HCT116 (cell line): Measurements from ENCODE around the gene PCDHGB3. TPM values are rescaled to one million over a fixed set of nuclear protein-coding genes. Genes with fewer than 3 reads are reported as not detected.

ENCODE experiments used
- ATAC-seq: fragments of 200-7000 bp; cut with Tn5 transposase; 2 replicates; pipeline ENCODE4 v1.9.1; 2020; ENCODE audit warnings: mild to moderate bottlenecking, moderate library complexity
- BruUV-seq: library from RNA; stranded (reverse); fragments of 400-500 nt; replicated peaks from 2 replicates; lab custom pipeline; 2021; lab: Mats Ljungman, UMichigan
- CTCF ChIA-PET: fragments of 300-600 bp; sonication (Branson Sonifier 250); formaldehyde crosslinking; loops from one replicate; lab custom pipeline; 2021; ENCODE audit warnings: antibody characterized with exemption; lab: Charles Lee
- POLR2A ChIA-PET: fragments of 300-600, 350-600 bp; sonication (Branson Sonifier 250); formaldehyde crosslinking; loops from one replicate; lab custom pipeline; 2021; ENCODE audit warnings: antibody characterized with exemption; lab: Charles Lee
- RAD21 ChIA-PET, 2 experiments: fragments of 300-600 bp; sonication (Branson Sonifier 250); formaldehyde crosslinking; loops; one replicate each; lab custom pipeline; 2023; ENCODE audit warnings: low total read pairs in 2 of 2; ENCODE audit not compliant: uncharacterized antibody in 2 of 2, unreplicated experiment in 2 of 2, low non-redundant PET in 1 of 2; lab: Charles Lee
- DNase-seq: peaks from one replicate; pipeline ENCODE4 v3.0.0-alpha.2; 2010; ENCODE audit warnings: low read depth, low spot score
- H2AFZ ChIP-seq: fragments of 200-600 bp; shearing (Covaris generic), sonication (generic); 2 replicates; pipeline ENCODE4 v1.6.1; 2017; ENCODE audit warnings: low read depth, mixed run types, mixed read lengths, antibody characterized with exemption, low read length; ENCODE audit not compliant: poor library complexity, severe bottlenecking
- H3K27ac ChIP-seq: 2 replicates; pipeline ENCODE4 v1.5.1; 2012; ENCODE audit warnings: low read depth, low read length
- H3K27me3 ChIP-seq: fragments of 200-600 bp; sonication (generic); 2 replicates; pipeline ENCODE4 v1.6.1; 2016; ENCODE audit warnings: mixed run types, low read length, mixed read lengths; ENCODE audit not compliant: insufficient read depth
- H3K36me3 ChIP-seq, 2 experiments: fragments of 200-500 bp in 1 of 2; fragments of 200-600 bp in 1 of 2; sonication (Bioruptor generic) in 1 of 2; sonication (generic) in 1 of 2; 2 replicates each; pipeline versions ENCODE4 v1.5.1 to v1.6.1; 2014 to 2016; ENCODE audit warnings: low read length in 2 of 2, inconsistent platforms in 1 of 2, mixed read lengths in 1 of 2, mixed run types in 1 of 2; ENCODE audit not compliant: insufficient read depth in 2 of 2, control insufficient read depth in 1 of 2
- H3K4me1 ChIP-seq, 2 experiments: fragments of 200-600 bp in 1 of 2; sonication (generic) in 1 of 2; 2 replicates each; pipeline versions ENCODE4 v1.5.1 to v1.6.1; 2012 to 2017; ENCODE audit warnings: low read length in 2 of 2, inconsistent platforms in 1 of 2, mild to moderate bottlenecking in 1 of 2, mixed read lengths in 1 of 2, mixed run types in 1 of 2, moderate library complexity in 1 of 2; ENCODE audit not compliant: insufficient read depth in 2 of 2, control insufficient read depth in 1 of 2
- H3K4me2 ChIP-seq: fragments of 200-600 bp; sonication (generic); 2 replicates; pipeline ENCODE4 v1.6.1; 2017; ENCODE audit warnings: mixed run types, low read length, mixed read lengths
- H3K4me3 ChIP-seq, 2 experiments: fragments of 200-600 bp in 1 of 2; sonication (generic) in 1 of 2; replicated peaks in 1 of 2; 2 replicates each; pipeline ENCODE4 v1.5.1; 2011 to 2016; ENCODE audit warnings: low read length in 2 of 2, control low read depth in 1 of 2, low read depth in 1 of 2, mild to moderate bottlenecking in 1 of 2, mixed read lengths in 1 of 2, mixed run types in 1 of 2
- H3K79me2 ChIP-seq: fragments of 200-600 bp; sonication (generic); 2 replicates; pipeline ENCODE4 v1.6.1; 2017; ENCODE audit warnings: mild to moderate bottlenecking, mixed run types, low read length, moderate library complexity, mixed read lengths; ENCODE audit not compliant: insufficient read depth
- H3K9ac ChIP-seq: fragments of 200-600 bp; sonication (generic); 2 replicates; pipeline ENCODE4 v1.6.1; 2016; ENCODE audit warnings: low read length, mixed read lengths
- H3K9me2 ChIP-seq: fragments of 200-600 bp; sonication (generic), shearing (Covaris generic); 2 replicates; pipeline ENCODE4 v1.6.1; 2017; ENCODE audit warnings: mixed run types, mild to moderate bottlenecking, moderate library complexity; ENCODE audit not compliant: insufficient read depth
- H3K9me3 ChIP-seq, 2 experiments: fragments of 200-500 bp in 1 of 2; fragments of 200-600 bp in 1 of 2; sonication (Bioruptor generic) in 1 of 2; sonication (generic) in 1 of 2; 2 replicates each; pipeline ENCODE4 v1.6.1; 2014 to 2017; ENCODE audit warnings: low read length in 2 of 2, mixed read lengths in 2 of 2, inconsistent platforms in 1 of 2, low read depth in 1 of 2, mild to moderate bottlenecking in 1 of 2, mixed run types in 1 of 2, moderate library complexity in 1 of 2; ENCODE audit not compliant: control insufficient read depth in 1 of 2, insufficient read depth in 1 of 2
- H4K20me1 ChIP-seq: fragments of 200-600 bp; sonication (generic), shearing (Covaris generic); 2 replicates; pipeline ENCODE4 v1.6.1; 2017; ENCODE audit warnings: mixed run types, mild to moderate bottlenecking, moderate library complexity; ENCODE audit not compliant: insufficient read depth
- CBX3 ChIP-seq: IDR thresholded peaks from 2 replicates; pipeline ENCODE4 v1.6.1; 2012; ENCODE audit warnings: low read depth
- CEBPB ChIP-seq: IDR thresholded peaks from 2 replicates; pipeline ENCODE4 v1.6.1; 2012; ENCODE audit warnings: low read depth
- CTCF ChIP-seq, 3 experiments: fragments of 200-600 bp in 1 of 3; sonication (generic) in 1 of 3; IDR thresholded peaks in 2 of 3; conservative IDR thresholded peaks in 1 of 3; 2 replicates each; pipeline ENCODE4 v1.5.1; 2012 to 2017; ENCODE audit warnings: low read depth in 2 of 3, low read length in 2 of 3, antibody characterized with exemption in 1 of 3, borderline replicate concordance in 1 of 3, control low read depth in 1 of 3, mild to moderate bottlenecking in 1 of 3, mixed read lengths in 1 of 3, mixed run types in 1 of 3, moderate library complexity in 1 of 3; ENCODE audit not compliant: insufficient read depth in 1 of 3
- EGR1 ChIP-seq: IDR thresholded peaks from 2 replicates; pipeline ENCODE4 v1.6.1; 2012; ENCODE audit warnings: low read depth
- ELF1 ChIP-seq: IDR thresholded peaks from 2 replicates; pipeline ENCODE4 v1.6.1; 2012; ENCODE audit warnings: low read depth, borderline replicate concordance
- EZH2 ChIP-seq: fragments of 200-600 bp; sonication (generic); IDR thresholded peaks from 2 replicates; pipeline ENCODE4 v1.6.1; 2017; ENCODE audit warnings: antibody characterized with exemption, mixed run types
- EZH2phosphoT487 ChIP-seq: fragments of 200-600 bp; IDR thresholded peaks from 2 replicates; pipeline ENCODE4 v1.6.1; 2018; ENCODE audit warnings: antibody characterized with exemption, borderline replicate concordance
- FOSL1 ChIP-seq: IDR thresholded peaks from 2 replicates; pipeline ENCODE4 v1.6.1; 2012; ENCODE audit warnings: low read depth
- JUND ChIP-seq: IDR thresholded peaks from 2 replicates; pipeline ENCODE4 v1.6.1; 2012
- MAX ChIP-seq: IDR thresholded peaks from 2 replicates; pipeline ENCODE4 v1.6.1; 2012
- POLR2A ChIP-seq: IDR thresholded peaks from 2 replicates; pipeline ENCODE4 v1.7.0; 2011; ENCODE audit warnings: borderline replicate concordance; ENCODE audit not compliant: insufficient read depth, insufficient read length; ENCODE audit errors: extremely low read depth
- POLR2AphosphoS5 ChIP-seq: IDR thresholded peaks from 2 replicates; pipeline ENCODE4 v1.6.1; 2011; ENCODE audit warnings: mild to moderate bottlenecking, low read depth, low read length, moderate library complexity
- RAD21 ChIP-seq: IDR thresholded peaks from 2 replicates; pipeline ENCODE4 v1.6.1; 2012; ENCODE audit warnings: low read depth, mild to moderate bottlenecking
- REST ChIP-seq: IDR thresholded peaks from 2 replicates; pipeline ENCODE4 v1.6.1; 2012; ENCODE audit warnings: low read depth
- SP1 ChIP-seq: IDR thresholded peaks from 2 replicates; pipeline ENCODE4 v1.6.1; 2012; ENCODE audit warnings: low read depth
- SRF ChIP-seq: IDR thresholded peaks from 2 replicates; pipeline ENCODE4 v1.6.1; 2012; ENCODE audit warnings: low read depth
- TCF7L2 ChIP-seq: IDR thresholded peaks from 2 replicates; pipeline ENCODE4 v1.7.0; 2011; ENCODE audit warnings: borderline replicate concordance, inconsistent platforms; ENCODE audit not compliant: insufficient read depth, insufficient read length; ENCODE audit errors: extremely low read depth
- YY1 ChIP-seq: IDR thresholded peaks from 2 replicates; pipeline ENCODE4 v1.6.1; 2011; ENCODE audit warnings: low read length, low read depth, moderate library complexity, mild to moderate bottlenecking; ENCODE audit not compliant: insufficient replicate concordance; ENCODE audit errors: extremely low read depth
- ZBTB33 ChIP-seq: IDR thresholded peaks from 2 replicates; pipeline ENCODE4 v1.6.1; 2011; ENCODE audit warnings: mild to moderate bottlenecking, low read length, moderate library complexity; ENCODE audit not compliant: insufficient replicate concordance; ENCODE audit errors: extremely low read depth
- intact Hi-C: fragments of 100-400 bp; cut with micrococcal nuclease; formaldehyde crosslinking; loops from 2 replicates; pipeline ENCODE4 v1.10.0; 2022
- total RNA-seq: library from RNA; stranded (reverse); gene quantifications from one replicate; pipeline ENCODE4 v1.2.1, GENCODE V29; 2021; ENCODE audit not compliant: unreplicated experiment

PCDHGB3 gene
- total RNA-seq, 1 experiment from 2014 or later, result 0.10 TPM

GRCh38 chr5:141342773-141343172 lies 27.3 kb upstream of the PCDHGB3 start:
- no TSS peak for BruUV-seq
- CTCF ChIA-PET, result no interaction called here
- H4K20me1 ChIP-seq, result no peaks in the 10 kb centered on the region
- TF ChIP-seq YY1 (no peak), EGR1 (no peak), EZH2phosphoT487 (no peak), EZH2 (no peak), JUND (no peak), ZBTB33 (no peak), POLR2A (no peak), SP1 (no peak), CTCF (IDR thresholded peaks at IDR 0.05 in 2 of 3, conservative IDR thresholded peaks at IDR 0.05 in 1 of 3; ENCODE audit: borderline replicate concordance in 1 of 3, insufficient read depth in 1 of 3, low read depth in 2 of 3, low read length in 2 of 3) (no peak), CEBPB (no peak), REST (no peak), SRF (no peak), CBX3 (no peak), MAX (no peak), FOSL1 (no peak), RAD21 (no peak), ELF1 (no peak), TCF7L2 (no peak), POLR2AphosphoS5 (no peak)
- no peaks in the 10 kb centered on the region for H3K9me2 ChIP-seq
- H3K4me1 ChIP-seq, result no peaks in the 10 kb centered on the region
- RAD21 ChIA-PET, result no interaction called here
- POLR2A ChIA-PET, result no interaction called here
- DNase-seq, result no peak
- peaks cover 4% of the 10 kb centered on the region in 2 experiments; a peak in 2 of 4 replicates for H3K9me3 ChIP-seq
- no peak overlapping the region for H2AFZ ChIP-seq
- H3K4me2 ChIP-seq, result no peak overlapping the region
- H3K27me3 ChIP-seq, result no peaks in the 10 kb centered on the region
- no peak overlapping the region for H3K9ac ChIP-seq
- H3K36me3 ChIP-seq, result no peaks in the 10 kb centered on the region
- intact Hi-C loops, result no loop called here
- ATAC-seq, result no peak
- H3K27ac ChIP-seq, result no peak overlapping the region
- H3K4me3 ChIP-seq, result no peak overlapping the region
- no peaks in the 10 kb centered on the region for H3K79me2 ChIP-seq
